Loucy (cell line): ENCODE measurements around the gene SLC10A3.

Experiments
- CTCF ChIP-seq: fragments of 200-600 bp; sonication (generic); conservative IDR thresholded peaks from 2 replicates; pipeline ENCODE4 v1.5.1; 2014; ENCODE audit warnings: mild to moderate bottlenecking, antibody characterized with exemption, low read length
- EZH2phosphoT487 ChIP-seq: fragments of 200-600 bp; IDR thresholded peaks from 2 replicates; pipeline ENCODE4 v1.6.1; 2018; ENCODE audit warnings: antibody characterized with exemption, mild to moderate bottlenecking, moderate library complexity, borderline replicate concordance

- TF ChIP-seq CTCF (no peak), EZH2phosphoT487 (no peak)
Measured at GRCh38 chrX:154448484-154448883, 41.9 kb downstream of the SLC10A3 start.
